ENCODE data around the gene LRRFIP1.

- TF ChIP-seq MAX (IDR thresholded peaks at IDR 0.05; ENCODE audit: insufficient read depth, insufficient read length) = no peak
- no peak for TF ChIP-seq POLR2AphosphoS5 (IDR thresholded peaks at IDR 0.05; ENCODE audit: insufficient read depth, low read depth, low read length)
- no peak for TF ChIP-seq EZH2 (IDR thresholded peaks at IDR 0.05; ENCODE audit: borderline replicate concordance, low read depth, low read length, severe bottlenecking)
Measured at GRCh38 chr2:237682856-237683670, 55.7 kb downstream of the LRRFIP1 start.

All from endothelial cell of umbilical vein (primary cell).